ENCODE data around the gene SAP30BP. TPM values are rescaled to one million over a fixed set of nuclear protein-coding genes. Genes with fewer than 3 reads are reported as not detected.

SAP30BP gene
- total RNA-seq, 1 experiment from 2014 or later = 80.3 TPM

DNA sequence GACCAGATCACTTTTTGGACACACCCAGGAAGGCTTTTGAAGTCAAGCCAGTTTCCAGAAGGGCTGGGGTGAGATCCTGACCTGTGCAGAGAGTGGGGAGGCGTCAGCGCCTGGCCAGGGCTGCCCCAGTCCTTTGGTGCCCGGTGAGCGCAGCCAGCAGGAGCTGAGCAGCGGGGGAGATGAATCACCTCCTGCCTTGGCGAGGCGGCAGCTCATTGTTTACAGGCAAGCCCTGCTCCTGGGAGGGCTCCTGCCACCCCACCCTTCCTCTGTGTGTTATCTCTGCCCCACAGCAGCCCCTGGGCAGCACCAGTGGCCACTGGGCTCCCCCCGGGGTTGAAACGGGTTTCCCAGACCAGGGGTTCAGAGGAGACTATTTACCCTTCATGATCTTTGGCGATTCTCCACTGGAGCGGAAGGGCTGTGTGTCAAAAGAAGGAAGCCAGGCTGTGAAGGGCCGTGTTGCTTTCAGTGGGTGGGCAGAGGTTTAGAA is 40.0 kb downstream of the SAP30BP start:
- peak overlapping the region; percentile 71 for H3K27ac ChIP-seq
- no peak overlapping the region for H2AFZ ChIP-seq
- H3F3A ChIP-seq (ENCODE audit: insufficient read depth, low read depth) = peaks cover 25% of the 10 kb centered on the region
- POLR2A ChIA-PET (ENCODE audit: unreplicated experiment) = interaction anchor here (0.5 to 1.6 kb wide), 8 partner anchors 9 to 909 kb away, joined by 3 to 23 read pairs (median 6); partner anchors contain the start of gene ITGB4
- no peaks in the 10 kb centered on the region for H3K9me2 ChIP-seq (ENCODE audit: insufficient read depth)
- intact Hi-C loops (cut with micrococcal nuclease; ENCODE audit: unreplicated experiment) = loop anchor here (1.0 kb wide), 1 partner anchor 16 kb away; no protein-coding TSS in a partner anchor
- no peak for TF ChIP-seq EZH2 (IDR thresholded peaks at IDR 0.05; ENCODE audit: low read depth)
- TF ChIP-seq, protein P1, sequence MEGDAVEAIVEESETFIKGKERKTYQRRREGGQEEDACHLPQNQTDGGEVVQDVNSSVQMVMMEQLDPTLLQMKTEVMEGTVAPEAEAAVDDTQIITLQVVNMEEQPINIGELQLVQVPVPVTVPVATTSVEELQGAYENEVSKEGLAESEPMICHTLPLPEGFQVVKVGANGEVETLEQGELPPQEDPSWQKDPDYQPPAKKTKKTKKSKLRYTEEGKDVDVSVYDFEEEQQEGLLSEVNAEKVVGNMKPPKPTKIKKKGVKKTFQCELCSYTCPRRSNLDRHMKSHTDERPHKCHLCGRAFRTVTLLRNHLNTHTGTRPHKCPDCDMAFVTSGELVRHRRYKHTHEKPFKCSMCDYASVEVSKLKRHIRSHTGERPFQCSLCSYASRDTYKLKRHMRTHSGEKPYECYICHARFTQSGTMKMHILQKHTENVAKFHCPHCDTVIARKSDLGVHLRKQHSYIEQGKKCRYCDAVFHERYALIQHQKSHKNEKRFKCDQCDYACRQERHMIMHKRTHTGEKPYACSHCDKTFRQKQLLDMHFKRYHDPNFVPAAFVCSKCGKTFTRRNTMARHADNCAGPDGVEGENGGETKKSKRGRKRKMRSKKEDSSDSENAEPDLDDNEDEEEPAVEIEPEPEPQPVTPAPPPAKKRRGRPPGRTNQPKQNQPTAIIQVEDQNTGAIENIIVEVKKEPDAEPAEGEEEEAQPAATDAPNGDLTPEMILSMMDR (conservative IDR thresholded peaks at IDR 0.05) = no peak
- H3K4me3 ChIP-seq = no peak overlapping the region
- no TSS peak for BruUV-seq (replicated peaks)
- no peaks in the 10 kb centered on the region for H3K9me3 ChIP-seq (ENCODE audit: insufficient read depth, low read depth)
- H3K79me2 ChIP-seq (ENCODE audit: low read depth) = no peaks in the 10 kb centered on the region
- CTCF ChIA-PET = interaction anchor here (0.6 to 1.4 kb wide), 4 partner anchors 14 to 74 kb away, joined by 3 to 9 read pairs (median 4); partner anchors contain the start of genes ITGB4 and SMIM5
- no peaks in the 10 kb centered on the region for H3K27me3 ChIP-seq (ENCODE audit: insufficient read depth, low read depth)
- DNase-seq = peak; percentile 93 to 95
- H3K4me2 ChIP-seq = peak overlapping the region; percentile 74
- peaks cover 35% of the 10 kb centered on the region for H3K4me1 ChIP-seq (replicated peaks; ENCODE audit: insufficient read depth)
- peaks cover 7% of the 10 kb centered on the region; the same call in 1 of the 2 replicates for H3K36me3 ChIP-seq (ENCODE audit: low read depth)
- H4K20me1 ChIP-seq (ENCODE audit: insufficient read depth) = no peaks in the 10 kb centered on the region

DNA sequence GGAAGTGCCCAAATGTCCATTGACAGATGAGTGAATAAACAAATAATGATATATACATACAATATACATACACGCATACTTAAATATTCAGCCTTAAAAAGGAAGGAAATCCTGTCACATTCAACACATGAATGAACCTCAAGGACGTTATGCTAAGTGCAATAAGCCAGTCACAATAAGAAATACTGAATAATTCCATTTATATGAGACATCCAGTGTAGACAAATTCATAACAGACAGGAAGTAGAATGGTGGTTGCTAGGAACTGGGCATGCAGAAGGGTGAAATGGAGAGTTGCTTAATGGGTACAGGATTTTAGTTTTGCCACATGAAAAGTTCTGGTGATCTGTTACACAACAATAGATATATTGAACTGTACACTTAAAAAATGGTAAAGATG is 45.3 kb downstream of the SAP30BP start:
- POLR2A ChIA-PET (ENCODE audit: unreplicated experiment) = no interaction called here
- H3K27me3 ChIP-seq (ENCODE audit: insufficient read depth, low read depth) = no peaks in the 10 kb centered on the region
- no peak overlapping the region for H3K4me2 ChIP-seq
- H3K36me3 ChIP-seq (ENCODE audit: low read depth) = no peaks in the 10 kb centered on the region
- no peak overlapping the region for H3K27ac ChIP-seq
- H3K9me2 ChIP-seq (ENCODE audit: insufficient read depth) = no peaks in the 10 kb centered on the region
- no peaks in the 10 kb centered on the region for H4K20me1 ChIP-seq (ENCODE audit: insufficient read depth)
- no peak for DNase-seq
- H3K79me2 ChIP-seq (ENCODE audit: low read depth) = no peaks in the 10 kb centered on the region
- intact Hi-C loops (cut with micrococcal nuclease; ENCODE audit: unreplicated experiment) = no loop called here
- CTCF ChIA-PET = no interaction called here
- peaks cover 19% of the 10 kb centered on the region for H3K4me1 ChIP-seq (replicated peaks; ENCODE audit: insufficient read depth)
- no peaks in the 10 kb centered on the region for H3K9me3 ChIP-seq (ENCODE audit: insufficient read depth, low read depth)
- BruUV-seq (replicated peaks) = no TSS peak
- H3K4me3 ChIP-seq = no peak overlapping the region
- H2AFZ ChIP-seq = no peak overlapping the region
- H3F3A ChIP-seq (ENCODE audit: insufficient read depth, low read depth) = peaks cover 14% of the 10 kb centered on the region
- no peak for TF ChIP-seq EZH2 (IDR thresholded peaks at IDR 0.05; ENCODE audit: low read depth)
- TF ChIP-seq, protein P1 (conservative IDR thresholded peaks at IDR 0.05) = no peak

DNA sequence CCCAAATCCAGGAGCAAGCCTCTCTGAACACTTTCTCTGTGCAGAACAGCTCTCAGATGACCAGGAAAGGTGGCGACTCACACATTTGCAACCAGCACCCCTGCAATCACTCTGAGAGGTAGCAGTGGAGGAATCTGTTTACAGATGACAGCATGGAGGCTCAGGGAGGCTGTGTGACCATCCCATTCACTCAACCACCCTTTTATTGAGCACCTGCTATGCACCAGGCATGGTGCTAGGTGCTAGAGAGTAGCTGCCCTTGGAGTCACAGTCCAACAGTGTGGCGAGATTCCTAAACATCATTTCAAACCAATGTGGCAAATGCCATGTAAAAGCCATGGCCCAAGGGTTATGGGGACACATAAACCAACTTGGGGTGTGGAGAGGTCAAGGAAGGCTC is 52.6 kb downstream of the SAP30BP start:
- H3K4me2 ChIP-seq = no peak overlapping the region
- peaks cover 28% of the 10 kb centered on the region for H3K4me1 ChIP-seq (replicated peaks; ENCODE audit: insufficient read depth)
- no peak overlapping the region for H3K27ac ChIP-seq
- ChIA-PET POLR2A (ENCODE audit: unreplicated experiment) (interaction anchor here (0.5 kb wide), 1 partner anchor 37 kb away, joined by 3 read pairs; no protein-coding TSS in a partner anchor), CTCF (interaction anchor here (0.6 kb wide), 1 partner anchor 159 kb away, joined by 3 read pairs; no protein-coding TSS in a partner anchor)
- peaks cover 31% of the 10 kb centered on the region for H3K79me2 ChIP-seq (ENCODE audit: low read depth)
- H2AFZ ChIP-seq = no peak overlapping the region
- H3K27me3 ChIP-seq (ENCODE audit: insufficient read depth, low read depth) = no peaks in the 10 kb centered on the region
- intact Hi-C loops (cut with micrococcal nuclease; ENCODE audit: unreplicated experiment) = no loop called here
- no peak for TF ChIP-seq EZH2 (IDR thresholded peaks at IDR 0.05; ENCODE audit: low read depth)
- TF ChIP-seq, protein P1 (conservative IDR thresholded peaks at IDR 0.05) = no peak
- H3F3A ChIP-seq (ENCODE audit: insufficient read depth, low read depth) = peaks cover 31% of the 10 kb centered on the region
- H3K4me3 ChIP-seq = no peak overlapping the region
- no TSS peak for BruUV-seq (replicated peaks)
- H3K36me3 ChIP-seq (ENCODE audit: low read depth) = peaks cover 1% of the 10 kb centered on the region
- H3K9me2 ChIP-seq (ENCODE audit: insufficient read depth) = no peaks in the 10 kb centered on the region
- H4K20me1 ChIP-seq (ENCODE audit: insufficient read depth) = peaks cover 13% of the 10 kb centered on the region
- no peak for DNase-seq
- no peaks in the 10 kb centered on the region for H3K9me3 ChIP-seq (ENCODE audit: insufficient read depth, low read depth)

Measured in PC-9 (cell line).